Measurements from ENCODE around the gene SLC25A21.

Gene SLC25A21

GRCh38 chr14:36784541-36784940 is 387.9 kb downstream of the SLC25A21 start:
- TF ChIP-seq CTCF (conservative IDR thresholded peaks at IDR 0.05; ENCODE audit: low read depth, low read length), result no peak

DNA sequence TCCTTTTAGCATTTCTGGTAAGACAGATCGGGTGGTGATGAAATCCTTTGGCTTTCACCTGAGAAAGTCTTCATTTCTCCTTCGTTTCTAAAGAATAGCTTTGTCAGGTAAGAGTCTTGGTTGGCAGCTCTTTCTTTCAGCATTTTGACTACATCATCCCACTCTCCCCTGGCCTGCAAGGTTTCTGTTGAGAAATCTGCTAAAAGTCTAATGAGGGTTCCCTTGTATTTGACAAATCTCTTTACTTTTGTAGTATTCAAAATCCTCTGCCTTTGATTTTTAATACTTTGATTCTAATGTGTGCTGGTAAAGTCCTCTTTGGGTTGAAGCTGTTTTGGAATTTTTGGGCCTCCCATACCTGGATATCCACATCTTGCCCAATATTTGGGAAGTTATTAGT is 390.5 kb downstream of the SLC25A21 start:
- no peak for TF ChIP-seq CTCF (conservative IDR thresholded peaks at IDR 0.05; ENCODE audit: low read depth, low read length)
- H3K4me3 ChIP-seq (ENCODE audit: low read length), result no peak overlapping the region
- DNase-seq (ENCODE audit: low read depth), result no peak

More at GRCh38 chr14:36784541-36784940, 387.9 kb downstream of the SLC25A21 start:
- no peak for DNase-seq (ENCODE audit: low read depth)
- H3K4me3 ChIP-seq (ENCODE audit: low read length), result no peak overlapping the region

DNA sequence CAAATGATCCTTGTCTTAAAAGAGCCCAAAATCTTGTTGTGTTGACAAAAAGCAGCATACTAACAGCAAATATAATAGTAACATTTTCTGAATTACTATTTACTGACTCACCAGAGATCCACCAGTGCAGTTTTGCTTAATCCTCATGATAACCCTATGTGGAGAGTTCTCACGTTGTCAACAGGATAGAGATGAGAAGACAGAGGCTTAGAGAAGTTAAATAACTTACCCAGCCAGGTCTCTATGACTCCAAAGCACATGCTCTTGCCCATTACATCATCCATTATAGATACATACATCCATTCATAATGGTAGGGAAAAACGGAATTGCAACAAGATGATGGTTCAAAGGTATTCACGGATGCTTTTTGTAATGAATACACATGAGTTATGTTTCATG is 398.8 kb downstream of the SLC25A21 start:
- no peak overlapping the region for H3K4me3 ChIP-seq (ENCODE audit: low read length)
- DNase-seq (ENCODE audit: low read depth), result no peak
- no peak for TF ChIP-seq CTCF (conservative IDR thresholded peaks at IDR 0.05; ENCODE audit: low read depth, low read length)

GRCh38 chr14:36773136-36773540 is 399.3 kb downstream of the SLC25A21 start:
- no peak overlapping the region for H3K4me3 ChIP-seq (ENCODE audit: low read length)
- TF ChIP-seq CTCF (conservative IDR thresholded peaks at IDR 0.05; ENCODE audit: low read depth, low read length), result no peak
- no peak for DNase-seq (ENCODE audit: low read depth)

DNA sequence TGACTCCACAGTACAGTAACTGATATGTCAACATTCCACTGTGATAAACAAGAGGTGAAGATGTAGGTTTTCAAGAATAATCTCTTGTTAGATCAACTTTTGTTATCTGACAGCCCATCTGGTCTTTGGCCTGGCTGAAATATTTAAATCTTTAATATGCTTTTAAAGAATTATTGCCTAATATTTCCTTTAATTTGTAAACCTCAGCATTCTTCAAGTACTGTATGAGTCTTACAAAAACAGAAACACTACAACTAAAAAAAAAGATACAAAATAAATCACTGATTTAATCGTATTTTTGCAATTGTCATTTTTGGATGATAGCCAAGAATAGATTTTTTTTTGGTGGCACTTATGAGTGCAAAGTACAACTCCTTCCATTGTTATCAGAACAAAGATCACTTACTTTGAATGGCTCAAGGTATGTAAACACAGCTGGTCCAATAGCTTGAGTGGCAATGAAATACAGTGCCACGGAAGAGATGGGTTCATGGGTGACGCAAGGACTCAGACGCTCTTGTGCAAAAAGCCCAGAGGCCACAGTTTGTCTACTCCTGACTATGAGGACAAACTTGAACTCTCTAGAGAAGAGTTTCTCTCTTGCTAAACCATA is 401.3 kb downstream of the SLC25A21 start:
- DNase-seq (ENCODE audit: low read depth), result no peak
- no peak overlapping the region for H3K4me3 ChIP-seq (ENCODE audit: low read length)
- no peak for TF ChIP-seq CTCF (conservative IDR thresholded peaks at IDR 0.05; ENCODE audit: low read depth, low read length)

DNA sequence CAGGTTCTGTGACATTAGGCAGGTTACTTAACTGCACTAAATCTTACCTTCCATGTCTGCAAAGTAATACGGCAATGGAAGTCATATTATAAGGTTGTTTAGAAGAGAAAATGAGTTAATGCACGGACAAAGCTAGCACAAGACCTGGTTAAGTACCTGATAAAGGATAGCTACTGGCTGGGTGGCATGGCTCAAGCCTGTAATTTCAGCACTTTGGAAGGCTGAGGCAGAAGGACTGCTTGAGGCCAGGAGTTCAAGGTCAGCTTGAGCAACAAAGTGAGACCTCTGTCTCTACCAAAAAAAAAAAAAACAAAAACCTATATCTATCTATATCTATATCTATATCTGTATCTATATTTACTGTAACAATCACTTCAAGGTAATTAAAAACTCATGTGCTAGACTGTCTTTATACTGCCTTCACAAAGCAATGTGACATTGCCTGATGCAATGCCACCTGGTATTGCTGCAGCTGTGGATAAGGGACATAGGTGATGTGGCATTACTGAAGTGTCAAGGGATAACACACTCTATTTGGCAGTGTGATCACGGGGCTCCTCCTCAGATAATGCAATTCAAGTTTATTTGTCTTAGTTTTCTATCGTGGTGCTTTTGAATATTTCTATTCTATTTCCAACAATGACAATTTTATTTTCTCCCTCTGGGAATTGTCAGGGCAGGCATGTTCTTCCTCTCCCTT is 403.6 kb downstream of the SLC25A21 start:
- no peak for TF ChIP-seq CTCF (conservative IDR thresholded peaks at IDR 0.05; ENCODE audit: low read depth, low read length)
- no peak overlapping the region for H3K4me3 ChIP-seq (ENCODE audit: low read length)
- DNase-seq (ENCODE audit: low read depth), result no peak
